HG02571 (cell line): ENCODE measurements around the gene ZNF662.
"Not testable (repeated sequence)": the region's sequence is repeated elsewhere in the genome, so short reads cannot be mapped to it uniquely, and the experiment has no call there.

Experiments used
- ATAC-seq: cut with Tn5 transposase; IDR thresholded peaks from one replicate; pipeline ENCODE4 v1.9.1; 2021; ENCODE audit warnings: mild to moderate bottlenecking, moderate library complexity; ENCODE audit not compliant: unreplicated experiment

ZNF662 gene

GRCh38 chr3:42906070-42906847, at the start of gene ZNF662:
Gene ZNF662 (plus strand): TSS chr3:42906142. CDS start chr3:42908115, 1,973 bp downstream.
- no peak for ATAC-seq

DNA sequence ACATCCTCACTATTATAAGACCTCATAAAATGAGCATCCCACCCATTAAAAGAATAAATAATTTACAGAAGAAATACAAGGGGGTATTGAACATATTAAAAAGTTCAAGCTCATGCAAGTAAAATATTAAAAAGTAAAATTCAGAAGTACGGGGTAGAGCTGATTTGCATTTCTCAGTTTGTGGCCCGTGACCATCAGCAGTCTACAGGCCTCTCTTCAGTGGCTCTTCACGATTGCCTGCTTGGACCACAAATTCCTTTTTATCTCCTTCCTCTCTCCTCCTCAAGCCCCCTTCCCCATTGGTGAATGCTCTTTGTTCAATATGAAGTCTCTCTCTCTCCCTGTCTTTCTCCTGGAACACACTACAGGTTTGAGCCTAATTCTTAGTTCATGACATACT, 49.4 kb upstream of the ZNF662 start:
- ATAC-seq = no peak

GRCh38 chr3:42864321-42864950, 41.5 kb upstream of the ZNF662 start:
- no peak for ATAC-seq

- no peak for ATAC-seq
Measured at GRCh38 chr3:42865256-42865655, 40.7 kb upstream of the ZNF662 start.

DNA sequence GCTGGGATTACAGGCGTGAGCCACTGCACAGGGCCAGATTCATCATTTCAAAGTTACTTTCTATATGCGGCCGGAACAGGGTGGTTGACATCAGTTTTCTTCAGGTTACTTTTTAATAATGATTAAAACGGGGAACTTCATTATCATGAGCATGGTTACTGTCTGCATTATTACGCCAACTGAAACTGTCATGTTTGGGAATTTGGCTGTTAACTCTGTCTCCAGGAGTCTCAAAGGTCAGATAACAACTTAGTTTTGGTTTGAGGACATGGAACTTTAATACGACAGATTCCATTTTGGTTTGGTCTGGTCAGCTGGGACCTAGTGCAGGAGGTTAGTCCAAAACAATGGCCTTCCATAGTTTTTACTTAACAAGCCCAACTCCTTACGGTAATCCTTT, 38.8 kb upstream of the ZNF662 start:
- no peak for ATAC-seq

GRCh38 chr3:42868841-42869240, 37.1 kb upstream of the ZNF662 start:
- no peak for ATAC-seq

DNA sequence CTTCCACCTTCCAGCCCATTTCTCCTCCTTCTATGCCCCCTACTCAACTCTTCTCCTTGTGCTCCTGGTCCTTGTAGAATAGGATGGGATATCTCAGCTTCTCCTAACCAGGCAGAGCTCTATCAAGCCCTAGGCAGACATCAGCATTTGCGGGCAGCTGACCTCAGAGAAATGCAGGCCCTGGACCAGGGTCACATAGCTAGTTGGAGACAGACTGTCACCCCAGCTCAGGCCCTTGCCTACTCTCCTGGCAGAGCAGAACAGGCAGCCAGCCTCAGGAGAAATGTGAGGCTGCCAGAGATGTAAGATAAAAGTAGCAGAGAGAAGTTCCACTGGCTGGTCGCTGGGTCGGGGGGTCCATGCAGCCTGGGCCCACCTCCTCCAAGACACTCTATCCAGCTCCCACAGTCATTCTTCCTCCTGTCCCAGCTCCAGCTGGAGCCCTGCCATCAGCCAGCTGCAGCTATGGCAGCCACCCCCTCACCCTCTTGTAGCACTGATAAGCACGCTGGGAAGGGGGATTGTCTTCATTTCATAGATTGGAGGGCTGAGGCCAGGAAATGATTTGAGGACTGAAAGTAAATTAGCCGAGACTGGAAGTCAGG, 34.2 kb upstream of the ZNF662 start:
- ATAC-seq = no peak

GRCh38 chr3:42872718-42873117, 33.2 kb upstream of the ZNF662 start:
- no peak for ATAC-seq

DNA sequence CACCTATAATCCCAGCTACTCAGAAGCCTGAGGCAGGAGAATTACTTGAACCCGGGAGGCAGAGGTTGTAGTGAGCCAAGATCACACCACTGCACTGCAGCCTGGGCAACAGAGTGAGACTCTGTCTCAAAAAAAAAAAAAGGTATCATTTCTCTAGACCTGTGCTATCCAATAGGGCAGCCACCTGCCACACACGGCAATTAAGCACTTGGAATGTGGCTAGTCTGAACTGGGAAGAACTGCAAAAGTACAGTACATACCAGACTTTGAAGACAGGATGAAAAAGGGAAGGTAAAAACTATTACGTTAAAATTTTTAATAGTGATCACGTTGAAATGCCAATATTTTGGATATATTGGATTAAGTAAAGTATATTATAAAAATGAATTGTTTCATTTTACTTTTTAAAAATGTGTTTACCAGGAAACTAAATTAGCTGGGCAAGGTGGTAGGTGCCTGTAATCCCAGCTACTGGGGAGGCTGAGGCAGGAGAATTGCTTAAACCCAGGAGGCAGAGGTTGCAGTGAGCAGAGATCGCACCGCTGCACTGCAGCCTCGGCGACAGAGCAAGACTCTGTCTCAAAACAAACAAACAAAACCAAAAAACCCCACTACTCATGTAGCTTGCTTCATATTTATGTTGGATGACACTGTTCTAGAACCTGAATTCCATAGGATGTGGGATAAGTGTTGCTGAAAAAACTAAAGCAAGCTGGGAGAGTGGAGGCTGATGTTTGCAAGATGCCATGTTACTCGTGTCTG, 32.5 kb upstream of the ZNF662 start:
- no peak for ATAC-seq

- no peak for ATAC-seq
Measured at GRCh38 chr3:42874749-42875148, 31.2 kb upstream of the ZNF662 start.

- no peak for ATAC-seq
Measured at GRCh38 chr3:42875325-42876151, 30.4 kb upstream of the ZNF662 start, which contains the start of gene CYP8B1. Gene CYP8B1 (minus strand): TSS chr3:42875879. CDS start chr3:42875816, 63 bp downstream.

DNA sequence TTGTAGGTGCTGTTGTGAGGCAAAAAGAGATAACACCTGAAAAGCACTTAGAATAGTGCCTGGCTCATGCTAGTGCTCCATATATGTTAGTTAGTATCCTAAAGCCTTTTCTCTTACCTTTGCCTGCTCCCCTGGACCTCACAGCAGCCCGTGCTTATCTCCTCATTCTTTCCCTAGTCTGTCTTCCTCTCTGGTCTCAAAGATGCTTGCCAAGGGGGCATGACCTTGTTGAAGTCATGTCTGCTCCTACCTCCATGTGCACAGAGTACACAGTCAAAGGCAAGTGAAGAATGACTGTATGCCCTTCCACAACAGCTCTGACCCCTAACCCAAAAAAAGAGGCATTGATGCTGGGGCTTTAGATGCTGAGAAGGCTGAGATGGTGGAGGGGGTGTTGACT, 29.5 kb upstream of the ZNF662 start:
- ATAC-seq = no peak

DNA sequence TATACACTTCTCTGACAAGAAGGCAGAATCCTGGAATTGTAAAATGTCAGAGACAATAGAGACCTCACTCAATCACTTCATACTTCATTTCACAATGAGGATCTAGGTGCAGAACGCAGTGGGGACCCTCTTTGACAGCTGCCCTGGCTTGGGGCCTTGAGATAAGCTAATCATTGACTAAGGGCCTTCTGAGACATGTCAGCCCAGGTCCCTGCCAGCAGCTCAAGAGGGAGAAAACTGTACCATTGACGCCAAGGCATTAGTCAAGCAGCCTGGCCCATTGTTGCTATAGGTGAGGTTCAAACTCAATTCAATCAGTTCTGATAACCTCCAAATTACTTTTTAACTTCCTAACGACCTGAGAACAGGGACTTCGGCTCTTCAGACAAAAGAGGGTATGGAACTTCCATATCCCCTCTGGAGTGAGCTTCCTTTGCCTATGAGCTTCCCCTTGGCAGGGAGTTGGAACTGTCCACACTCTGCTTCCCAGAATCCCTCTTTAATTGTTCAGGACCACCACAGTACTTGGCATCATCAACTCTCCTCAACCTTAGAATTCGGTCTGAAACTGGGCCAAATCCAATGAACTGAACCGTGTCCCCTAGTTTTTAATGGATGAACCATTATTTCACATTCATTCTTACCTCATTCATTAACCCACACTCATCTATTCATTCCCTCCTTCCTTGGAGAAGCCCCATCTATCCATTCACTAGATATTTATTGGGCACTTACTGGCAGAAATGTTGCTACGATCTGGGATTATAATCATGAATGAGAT, 28.8 kb upstream of the ZNF662 start:
- no peak for ATAC-seq

DNA sequence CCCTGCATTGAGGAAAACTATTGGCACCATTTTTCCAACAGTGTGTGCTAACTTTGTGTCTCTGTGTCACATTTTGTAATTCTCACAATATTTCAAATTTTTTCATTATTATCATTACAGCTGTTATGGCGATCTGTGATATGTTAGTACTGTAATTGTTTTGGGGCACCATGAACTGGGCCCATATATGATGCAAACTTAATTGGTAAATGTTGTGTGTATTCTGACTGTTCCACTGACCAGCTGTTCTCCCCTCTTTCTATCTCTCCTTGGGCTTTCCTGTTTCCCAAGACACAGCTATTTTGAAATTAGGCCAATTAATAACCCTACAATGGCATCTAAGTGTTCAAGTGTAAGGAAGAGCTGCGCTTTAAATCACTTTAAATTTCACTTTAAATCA, 28.1 kb upstream of the ZNF662 start:
- no peak for ATAC-seq

- no peak for ATAC-seq
Measured at GRCh38 chr3:42880183-42880582, 25.8 kb upstream of the ZNF662 start.

- ATAC-seq = peak; percentile 96
Measured at GRCh38 chr3:42880601-42881451, 25.1 kb upstream of the ZNF662 start.

- ATAC-seq = not testable (repeated sequence)
Measured at GRCh38 chr3:42883251-42883930, 22.6 kb upstream of the ZNF662 start.

- ATAC-seq = no peak
Measured at GRCh38 chr3:42884324-42884723, 21.6 kb upstream of the ZNF662 start.
